AG09319 (cell line): Measurements from ENCODE around the gene RARB.

Source experiments
- DNase-seq: peaks from one replicate; pipeline ENCODE4 v3.0.0-alpha.2; 2010; ENCODE audit warnings: low read depth; ENCODE audit errors: extremely low read depth
- TF ChIP-seq, protein P1 (sequence below): IDR thresholded peaks from 2 replicates; pipeline ENCODE4 v1.5.1; 2011; ENCODE audit warnings: low read depth, mild to moderate bottlenecking, inconsistent platforms, low read length, moderate library complexity

RARB gene

DNA sequence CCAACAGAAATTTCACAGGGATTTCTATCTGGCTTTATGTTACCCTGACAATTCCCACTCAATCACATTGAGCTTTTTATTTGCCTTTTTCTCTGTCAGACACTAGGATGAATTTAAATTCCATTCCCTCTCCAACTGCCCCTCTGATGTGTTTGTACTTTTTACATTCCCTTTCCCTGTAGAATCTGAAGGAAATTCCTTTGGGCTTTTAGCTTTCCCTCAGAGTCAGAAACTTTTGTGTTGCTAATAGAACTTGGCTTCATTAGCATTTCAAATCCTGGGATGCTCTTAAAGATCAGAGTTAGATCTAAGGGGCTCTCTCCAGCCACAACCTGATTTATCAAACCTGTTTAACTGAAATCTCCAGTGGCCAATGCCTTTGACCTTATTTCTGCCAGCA, 7.9 kb upstream of the RARB start:
- DNase-seq = no peak
- TF ChIP-seq, protein P1, sequence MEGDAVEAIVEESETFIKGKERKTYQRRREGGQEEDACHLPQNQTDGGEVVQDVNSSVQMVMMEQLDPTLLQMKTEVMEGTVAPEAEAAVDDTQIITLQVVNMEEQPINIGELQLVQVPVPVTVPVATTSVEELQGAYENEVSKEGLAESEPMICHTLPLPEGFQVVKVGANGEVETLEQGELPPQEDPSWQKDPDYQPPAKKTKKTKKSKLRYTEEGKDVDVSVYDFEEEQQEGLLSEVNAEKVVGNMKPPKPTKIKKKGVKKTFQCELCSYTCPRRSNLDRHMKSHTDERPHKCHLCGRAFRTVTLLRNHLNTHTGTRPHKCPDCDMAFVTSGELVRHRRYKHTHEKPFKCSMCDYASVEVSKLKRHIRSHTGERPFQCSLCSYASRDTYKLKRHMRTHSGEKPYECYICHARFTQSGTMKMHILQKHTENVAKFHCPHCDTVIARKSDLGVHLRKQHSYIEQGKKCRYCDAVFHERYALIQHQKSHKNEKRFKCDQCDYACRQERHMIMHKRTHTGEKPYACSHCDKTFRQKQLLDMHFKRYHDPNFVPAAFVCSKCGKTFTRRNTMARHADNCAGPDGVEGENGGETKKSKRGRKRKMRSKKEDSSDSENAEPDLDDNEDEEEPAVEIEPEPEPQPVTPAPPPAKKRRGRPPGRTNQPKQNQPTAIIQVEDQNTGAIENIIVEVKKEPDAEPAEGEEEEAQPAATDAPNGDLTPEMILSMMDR = no peak

DNA sequence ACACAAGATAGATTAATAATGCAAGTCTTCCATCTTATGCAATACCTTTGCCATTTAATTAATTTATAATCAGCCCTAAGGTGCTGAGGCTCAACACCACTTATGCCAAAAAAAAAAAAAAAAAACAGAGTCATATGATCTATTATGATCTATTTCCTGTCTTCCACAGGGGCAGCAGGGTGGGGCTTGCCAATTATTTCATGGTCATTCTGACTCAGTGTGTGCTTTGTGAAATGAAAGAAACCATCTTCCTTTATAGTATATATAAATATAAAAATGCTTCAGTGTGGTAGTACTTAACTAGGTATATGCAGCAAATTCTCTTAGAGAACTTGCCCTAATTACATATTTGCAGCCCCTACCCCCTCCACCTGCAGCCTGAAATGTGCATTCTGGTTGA, 7.2 kb upstream of the RARB start:
- no peak for DNase-seq
- TF ChIP-seq, protein P1 = no peak

DNA sequence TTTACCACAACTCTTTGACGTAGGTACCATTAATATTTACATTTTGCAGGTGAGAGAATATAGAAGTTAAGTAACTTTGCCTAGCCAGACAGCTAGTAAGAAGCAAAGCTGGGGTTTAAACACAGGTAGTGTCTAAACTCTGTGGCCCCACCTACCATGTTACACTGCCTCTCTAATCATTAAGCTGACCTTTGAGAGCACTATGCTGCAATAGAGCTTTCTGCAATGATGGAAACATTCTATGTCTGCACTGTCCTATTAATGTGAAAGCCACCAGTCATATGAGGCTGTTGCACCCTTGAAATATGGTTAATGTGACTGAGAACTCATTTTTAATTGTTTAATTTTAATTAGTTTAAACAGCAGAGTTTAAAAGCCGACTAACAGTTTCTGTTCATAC, 6.3 kb upstream of the RARB start:
- TF ChIP-seq, protein P1 = no peak
- DNase-seq = no peak

DNA sequence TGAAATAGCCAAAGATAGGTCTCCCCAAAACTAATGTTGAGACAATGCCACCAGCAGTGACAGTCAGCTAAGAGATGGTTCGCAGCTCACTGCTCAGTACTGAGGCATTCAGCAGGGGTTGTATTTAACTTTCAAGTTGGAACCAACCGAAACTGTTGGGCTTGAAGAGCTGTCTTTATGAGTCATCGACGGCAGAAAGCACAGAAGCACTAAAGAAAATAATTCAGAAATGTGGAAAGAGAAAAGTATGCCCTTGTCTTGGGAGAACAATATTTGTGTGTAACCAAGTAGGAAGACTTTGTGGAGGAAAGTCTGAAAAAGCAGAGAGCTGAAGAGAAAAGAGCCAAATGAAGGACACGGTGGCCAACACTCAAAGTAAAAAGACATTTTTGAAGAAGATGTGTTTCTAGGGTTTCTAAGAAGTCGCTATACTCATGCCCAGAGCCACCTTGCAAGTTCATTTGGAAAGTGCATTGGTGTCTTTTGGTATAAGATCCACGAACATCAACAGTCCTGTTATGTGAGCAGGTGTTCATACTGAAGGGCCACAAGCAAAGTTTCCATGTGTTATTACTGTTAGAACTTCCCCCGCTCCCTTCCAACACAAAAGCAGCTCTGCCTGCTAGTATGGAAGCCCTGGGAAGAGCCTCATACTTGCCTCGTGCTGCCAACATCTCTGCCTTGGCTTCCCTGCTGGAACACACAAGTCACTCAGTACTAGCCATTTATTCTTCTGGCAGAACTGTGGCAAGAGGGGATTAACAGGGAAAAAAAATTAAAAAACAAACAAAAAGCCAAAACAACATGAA, 4.1 kb upstream of the RARB start:
- DNase-seq = no peak
- TF ChIP-seq, protein P1 = no peak

DNA sequence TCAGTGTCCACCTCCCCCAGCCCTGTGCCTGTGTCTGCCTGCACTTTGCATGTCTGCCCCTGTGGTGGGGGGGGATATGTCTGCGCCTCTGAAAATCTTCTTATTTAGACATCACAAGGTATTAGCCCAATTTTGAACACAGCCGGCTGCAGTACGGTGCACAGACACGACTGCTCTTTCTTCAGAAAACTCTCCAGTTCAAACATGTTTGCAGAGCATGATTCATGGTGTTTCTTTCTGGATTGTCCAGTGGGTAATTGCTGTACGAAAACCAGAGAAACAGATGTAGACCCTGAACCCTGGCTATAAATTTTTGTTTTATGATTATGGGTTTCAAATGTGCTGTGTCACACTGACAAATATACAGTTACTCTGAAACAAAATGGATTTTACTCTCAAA, 3.4 kb upstream of the RARB start:
- no peak for DNase-seq
- TF ChIP-seq, protein P1 = no peak

DNA sequence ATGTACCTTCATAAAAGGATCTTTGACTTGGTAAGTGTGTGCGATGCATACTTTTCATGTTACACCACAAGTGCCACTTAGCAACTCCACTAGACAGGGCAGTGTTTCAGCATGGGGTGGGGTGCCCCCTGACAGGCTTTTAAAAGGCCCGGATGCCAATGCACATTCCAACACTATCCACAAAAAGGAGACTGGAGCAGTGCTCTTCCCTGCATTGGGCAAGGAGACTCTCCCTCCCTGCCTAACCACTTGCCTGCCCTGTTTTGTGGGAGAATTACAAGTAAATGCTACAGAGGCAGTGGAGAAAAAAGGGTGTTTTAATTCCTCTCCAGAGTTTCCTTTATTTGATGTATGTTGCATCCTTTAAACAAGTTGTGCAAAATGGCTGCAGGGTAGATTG, 1.7 kb upstream of the RARB start:
- TF ChIP-seq, protein P1 = no peak
- DNase-seq = no peak

DNA sequence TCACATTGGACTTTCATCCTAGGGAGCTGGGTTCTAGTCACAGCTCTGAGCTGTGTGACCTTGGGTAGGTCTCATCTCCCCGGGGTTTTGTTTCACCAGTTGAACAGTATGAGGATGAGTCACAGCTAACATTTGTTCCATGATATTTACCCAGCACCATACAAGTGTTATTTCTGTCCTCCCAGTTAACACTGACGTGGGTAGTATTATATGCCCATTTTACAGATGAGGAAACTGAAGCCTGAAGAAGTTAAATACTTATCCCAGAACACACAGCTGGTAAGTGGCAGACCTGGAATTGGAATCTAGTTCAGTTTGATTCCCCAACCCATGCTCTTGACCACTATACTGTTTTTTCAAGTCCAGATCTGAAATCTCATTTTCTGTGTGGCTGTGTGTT, 908 bp upstream of the RARB start:
- TF ChIP-seq, protein P1 = no peak
- DNase-seq = no peak
